Neural crest cell (in vitro differentiated cells): Measurements from ENCODE around the gene ADGRL1. TPM values are rescaled to one million over a fixed set of nuclear protein-coding genes. Genes with fewer than 3 reads are reported as not detected.
A peak's percentile ranks its signal among the peaks of the same experiment; 100 is the strongest.
"Not testable (repeated sequence)": the region's sequence is repeated elsewhere in the genome, so short reads cannot be mapped to it uniquely, and the experiment has no call there.

ENCODE experiments used
- DNase-seq: peaks from one replicate; pipeline ENCODE4 v3.0.0; 2021; ENCODE audit warnings: low read depth, mixed read lengths, low spot score
- H3K27ac Mint-ChIP-seq: one replicate; pipeline ENCODE4 v1.8.0; 2021; ENCODE audit warnings: mild to moderate bottlenecking, mixed read lengths; ENCODE audit not compliant: unreplicated experiment
- H3K27me3 Mint-ChIP-seq: 2 replicates; pipeline ENCODE4 v1.8.0; 2021; ENCODE audit warnings: low read depth, mild to moderate bottlenecking, mixed read lengths
- H3K36me3 Mint-ChIP-seq: 2 replicates; pipeline ENCODE4 v1.8.0; 2021; ENCODE audit warnings: low read depth, mild to moderate bottlenecking, mixed read lengths
- H3K4me1 Mint-ChIP-seq: 2 replicates; pipeline ENCODE4 v1.8.0; 2021; ENCODE audit warnings: mixed read lengths
- H3K4me3 Mint-ChIP-seq: one replicate; pipeline ENCODE4 v1.8.0; 2021; ENCODE audit warnings: mild to moderate bottlenecking, mixed read lengths
- H3K9me3 Mint-ChIP-seq: 2 replicates; pipeline ENCODE4 v1.8.0; 2021; ENCODE audit warnings: mixed read lengths
- CTCF ChIP-seq: fragments of 200-600 bp; sonication (generic); conservative IDR thresholded peaks from 2 replicates; pipeline ENCODE4 v1.5.0; 2021; ENCODE audit warnings: antibody characterized with exemption, mild to moderate bottlenecking
- total RNA-seq: library from RNA; stranded (reverse); gene quantifications from 2 replicates; pipeline ENCODE4 v1.2.1, GENCODE V29; 2021

The ADGRL1 gene
- total RNA-seq, 1 donor from 2014 or later: 34.6 TPM

DNA sequence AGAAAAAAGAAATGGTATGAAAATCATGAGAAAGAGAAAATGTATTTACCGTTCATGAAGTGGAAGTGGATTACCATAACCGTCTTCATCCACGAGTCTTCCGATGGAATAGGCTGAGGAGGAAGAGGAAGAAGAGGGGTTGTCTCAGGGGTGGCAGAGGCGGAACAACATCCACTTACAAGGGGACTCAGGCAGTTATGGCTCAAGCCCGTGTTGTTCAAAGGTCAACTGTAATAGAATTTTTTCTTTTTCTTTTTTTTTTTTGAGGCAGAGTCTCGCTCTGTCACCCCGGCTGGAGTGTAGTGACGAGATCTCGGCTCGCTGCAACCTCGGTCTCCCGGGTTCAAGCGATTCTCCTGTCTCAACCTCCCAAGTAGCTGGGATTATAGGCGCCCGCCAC, 16.9 kb upstream of the ADGRL1 start:
- Mint-ChIP-seq H3K27ac (no peak overlapping the region), H3K36me3 (no peaks in the 10 kb centered on the region), H3K4me1 (peaks cover 4% of the 10 kb centered on the region), H3K4me3 (no peak overlapping the region), H3K27me3 (peaks cover 4% of the 10 kb centered on the region), H3K9me3 (no peaks in the 10 kb centered on the region)
- DNase-seq: no peak
- no peak for TF ChIP-seq CTCF

GRCh38 chr19:14221345-14221744, 15.4 kb upstream of the ADGRL1 start:
- not testable (repeated sequence) for H3K4me1 Mint-ChIP-seq, H3K4me3 Mint-ChIP-seq, DNase-seq, H3K9me3 Mint-ChIP-seq, H3K27ac Mint-ChIP-seq, H3K36me3 Mint-ChIP-seq
- TF ChIP-seq CTCF: peak; percentile 60
- peaks cover 15% of the 10 kb centered on the region for H3K27me3 Mint-ChIP-seq

- no peak overlapping the region for H3K4me3 Mint-ChIP-seq
- no peaks in the 10 kb centered on the region for H3K36me3 Mint-ChIP-seq
- no peak for DNase-seq
- no peak for TF ChIP-seq CTCF
- H3K27me3 Mint-ChIP-seq: peaks cover 15% of the 10 kb centered on the region
- no peak overlapping the region for H3K27ac Mint-ChIP-seq
- peaks cover 4% of the 10 kb centered on the region for H3K4me1 Mint-ChIP-seq
- no peaks in the 10 kb centered on the region for H3K9me3 Mint-ChIP-seq
Measured at GRCh38 chr19:14218620-14219330, 12.8 kb upstream of the ADGRL1 start.

DNA sequence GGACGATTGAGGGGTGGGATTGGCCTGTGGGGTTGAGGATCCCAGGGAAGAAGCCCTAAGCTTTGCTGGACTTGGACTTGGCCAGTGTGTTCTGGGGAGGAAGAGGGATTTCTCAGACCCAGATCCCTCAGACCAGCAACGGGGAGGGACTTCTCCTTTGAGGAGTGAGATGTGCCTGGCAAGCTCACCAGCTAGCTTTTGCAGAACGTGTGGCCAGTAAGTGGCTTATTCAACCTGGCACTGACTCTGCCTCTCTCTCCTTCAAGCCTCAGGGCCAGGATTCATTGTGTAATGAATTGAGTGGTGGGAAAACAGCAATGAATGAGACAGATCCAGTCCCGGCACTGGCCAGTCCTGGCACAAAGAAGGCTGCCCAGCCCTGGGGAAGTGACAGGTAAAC, 11.9 kb upstream of the ADGRL1 start:
- H3K4me1 Mint-ChIP-seq, H3K36me3 Mint-ChIP-seq, DNase-seq, H3K9me3 Mint-ChIP-seq, H3K4me3 Mint-ChIP-seq, H3K27ac Mint-ChIP-seq: not testable (repeated sequence)
- peaks cover 15% of the 10 kb centered on the region for H3K27me3 Mint-ChIP-seq

GRCh38 chr19:14214580-14214979, 8.6 kb upstream of the ADGRL1 start:
- Mint-ChIP-seq H3K27me3 (peaks cover 12% of the 10 kb centered on the region), H3K27ac (no peak overlapping the region), H3K4me1 (no peaks in the 10 kb centered on the region), H3K4me3 (no peak overlapping the region), H3K9me3 (no peaks in the 10 kb centered on the region), H3K36me3 (no peaks in the 10 kb centered on the region)
- TF ChIP-seq CTCF: no peak
- no peak for DNase-seq

DNA sequence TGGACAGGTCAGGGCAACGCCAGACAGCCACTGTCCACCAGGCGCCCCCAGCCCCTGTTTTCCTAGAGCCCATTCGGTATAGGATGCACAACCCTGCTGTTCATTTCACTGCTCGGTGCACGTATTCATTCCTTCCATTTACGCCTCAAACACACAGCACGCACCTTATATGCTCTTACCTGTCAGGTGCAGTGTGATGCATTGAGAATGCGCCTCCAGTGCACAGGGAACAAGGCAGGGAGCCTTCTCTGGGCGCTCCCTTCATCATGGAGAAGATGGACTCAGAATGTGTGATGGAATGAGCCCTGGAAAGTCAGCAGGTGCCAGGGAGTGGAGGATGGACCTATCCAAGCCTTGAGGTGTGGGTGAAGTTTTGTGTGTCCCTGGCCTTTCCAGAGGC, 4.2 kb upstream of the ADGRL1 start:
- not testable (repeated sequence) for H3K9me3 Mint-ChIP-seq, H3K4me1 Mint-ChIP-seq, H3K4me3 Mint-ChIP-seq, H3K27ac Mint-ChIP-seq, H3K36me3 Mint-ChIP-seq, DNase-seq
- H3K27me3 Mint-ChIP-seq: peaks cover 11% of the 10 kb centered on the region

DNA sequence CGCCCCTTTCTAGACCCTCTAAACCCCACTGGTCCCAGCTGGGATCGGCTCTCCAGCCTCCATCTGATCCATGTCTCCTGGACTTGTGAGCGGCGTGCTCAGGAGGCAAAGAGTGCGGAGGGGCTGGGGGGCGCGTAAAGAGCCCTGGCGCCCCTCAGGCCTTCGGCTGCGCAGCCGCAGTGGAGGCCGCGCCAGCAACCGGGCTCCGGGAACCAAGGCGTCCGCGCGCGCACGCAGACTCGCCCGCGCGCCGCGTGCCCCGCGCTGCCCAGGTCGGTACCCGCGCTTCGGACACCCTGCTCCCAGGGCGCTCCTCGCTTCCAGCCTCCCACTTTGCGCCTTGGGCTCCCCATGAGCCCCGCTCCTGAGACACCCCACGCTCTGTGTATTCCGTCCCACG, 3.4 kb upstream of the ADGRL1 start:
- peaks cover 17% of the 10 kb centered on the region for H3K27me3 Mint-ChIP-seq
- H3K27ac Mint-ChIP-seq, H3K36me3 Mint-ChIP-seq, DNase-seq, H3K9me3 Mint-ChIP-seq, H3K4me3 Mint-ChIP-seq: not testable (repeated sequence)
- H3K4me1 Mint-ChIP-seq: peaks cover 14% of the 10 kb centered on the region

DNA sequence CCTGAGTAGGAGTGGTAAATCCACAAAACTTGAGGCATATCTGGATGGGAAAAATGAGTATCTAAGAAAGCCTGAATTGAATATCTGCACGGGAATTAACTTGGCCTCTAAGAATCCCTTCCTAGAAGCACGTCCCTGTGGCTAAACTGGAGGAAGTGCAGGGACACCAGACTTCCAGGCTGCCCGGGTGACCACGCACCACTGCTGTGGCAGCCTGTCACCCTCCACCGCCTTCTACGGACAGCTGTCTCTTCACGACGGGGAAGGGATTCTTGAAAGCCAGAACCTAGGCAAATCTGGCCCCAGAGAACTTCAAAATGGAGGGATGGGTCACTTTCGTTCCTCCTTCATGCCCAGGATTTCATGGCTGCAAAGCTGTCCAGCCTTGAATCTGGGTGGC, 2.5 kb upstream of the ADGRL1 start:
- not testable (repeated sequence) for H3K4me3 Mint-ChIP-seq, DNase-seq, H3K36me3 Mint-ChIP-seq, H3K27ac Mint-ChIP-seq, H3K9me3 Mint-ChIP-seq
- H3K27me3 Mint-ChIP-seq: peaks cover 26% of the 10 kb centered on the region
- peaks cover 16% of the 10 kb centered on the region for H3K4me1 Mint-ChIP-seq

DNA sequence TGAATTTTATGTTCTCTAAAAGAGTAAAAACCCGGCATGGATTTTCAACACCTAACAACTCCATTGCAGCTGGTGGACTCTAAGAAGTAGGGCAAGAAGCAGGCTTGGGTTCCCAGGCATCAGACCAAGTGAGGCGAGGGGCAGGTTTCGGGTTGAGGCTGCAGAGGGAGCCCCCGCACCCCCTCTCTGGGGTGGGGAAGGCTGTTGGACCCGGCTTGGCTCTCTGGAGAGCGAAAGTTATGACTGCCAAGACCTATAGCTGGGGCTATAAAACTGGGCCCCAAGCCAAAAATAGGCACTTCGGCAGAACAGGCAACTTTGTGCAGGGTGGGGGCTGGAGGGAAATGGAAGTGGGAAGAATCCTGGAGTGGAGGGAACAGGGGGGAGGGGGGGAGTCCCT, 1.8 kb upstream of the ADGRL1 start:
- H3K9me3 Mint-ChIP-seq, H3K36me3 Mint-ChIP-seq, DNase-seq, H3K27ac Mint-ChIP-seq: not testable (repeated sequence)
- peak overlapping the region; percentile 93 for H3K4me3 Mint-ChIP-seq
- H3K27me3 Mint-ChIP-seq: peaks cover 26% of the 10 kb centered on the region
- H3K4me1 Mint-ChIP-seq: peaks cover 16% of the 10 kb centered on the region
